ENCODE data around the gene COX10. TPM values are rescaled to one million over a fixed set of nuclear protein-coding genes. Genes with fewer than 3 reads are reported as not detected.

COX10 gene
- total RNA-seq, 1 donor from 2014 or later: 24.8 TPM

- H3K4me3 ChIP-seq (ENCODE audit: low read depth, low read length): no peak overlapping the region
- TF ChIP-seq CTCF (conservative IDR thresholded peaks at IDR 0.05; ENCODE audit: low read depth, low read length): no peak
- no peak for DNase-seq (ENCODE audit: low read depth)
Measured at GRCh38 chr17:14135906-14136590, 66.7 kb downstream of the COX10 start.

GRCh38 chr17:14138649-14139048, 69.3 kb downstream of the COX10 start:
- H3K4me3 ChIP-seq (ENCODE audit: low read depth, low read length): no peak overlapping the region
- TF ChIP-seq CTCF (conservative IDR thresholded peaks at IDR 0.05; ENCODE audit: low read depth, low read length): no peak
- DNase-seq (ENCODE audit: low read depth): no peak

- DNase-seq (ENCODE audit: low read depth): no peak
- H3K4me3 ChIP-seq (ENCODE audit: low read depth, low read length): no peak overlapping the region
- TF ChIP-seq CTCF (conservative IDR thresholded peaks at IDR 0.05; ENCODE audit: low read depth, low read length): no peak
Measured at GRCh38 chr17:14143688-14144087, 74.4 kb downstream of the COX10 start.

- H3K4me3 ChIP-seq (ENCODE audit: low read depth, low read length): no peak overlapping the region
- TF ChIP-seq CTCF (conservative IDR thresholded peaks at IDR 0.05; ENCODE audit: low read depth, low read length): no peak
- no peak for DNase-seq (ENCODE audit: low read depth)
Measured at GRCh38 chr17:14144508-14144907, 75.2 kb downstream of the COX10 start.

- H3K4me3 ChIP-seq (ENCODE audit: low read depth, low read length): no peak overlapping the region
- DNase-seq (ENCODE audit: low read depth): no peak
- no peak for TF ChIP-seq CTCF (conservative IDR thresholded peaks at IDR 0.05; ENCODE audit: low read depth, low read length)
Measured at GRCh38 chr17:14149751-14150150, 80.4 kb downstream of the COX10 start.

- TF ChIP-seq CTCF (conservative IDR thresholded peaks at IDR 0.05; ENCODE audit: low read depth, low read length): no peak
- H3K4me3 ChIP-seq (ENCODE audit: low read depth, low read length): no peak overlapping the region
- no peak for DNase-seq (ENCODE audit: low read depth)
Measured at GRCh38 chr17:14150619-14151018, 81.3 kb downstream of the COX10 start.

- DNase-seq (ENCODE audit: low read depth): no peak
- TF ChIP-seq CTCF (conservative IDR thresholded peaks at IDR 0.05; ENCODE audit: low read depth, low read length): no peak
- H3K4me3 ChIP-seq (ENCODE audit: low read depth, low read length): no peak overlapping the region
Measured at GRCh38 chr17:14152721-14153120, 83.4 kb downstream of the COX10 start.

Measured in epithelial cell of proximal tubule (primary cell).